ENCODE results near the gene IER3IP1.
"Not testable (repeated sequence)": the region's sequence is repeated elsewhere in the genome, so short reads cannot be mapped to it uniquely, and the experiment has no call there.

IER3IP1 gene

GRCh38 chr18:47158404-47158803, 17.8 kb downstream of the IER3IP1 start:
- peak overlapping the region; percentile 27 for H3K27ac ChIP-seq (ENCODE audit: low read depth, low read length)
- H3K4me3 ChIP-seq (ENCODE audit: low read depth, low read length); H3K9ac ChIP-seq (ENCODE audit: low read depth, low read length); H3K27me3 ChIP-seq (ENCODE audit: control insufficient read depth, insufficient read depth, low read length); H3K9me3 ChIP-seq (ENCODE audit: control insufficient read depth, insufficient read depth, low read length): not testable (repeated sequence)
- H3K36me3 ChIP-seq (ENCODE audit: control insufficient read depth, insufficient read depth, low read length): peaks cover 26% of the 10 kb centered on the region
- H3K4me1 ChIP-seq (ENCODE audit: control insufficient read depth, insufficient read depth, low read length): peaks cover 13% of the 10 kb centered on the region; the same call in 1 of the 2 replicates

- Histone ChIP-seq H3K4me1 (ENCODE audit: control insufficient read depth, insufficient read depth, low read length) (peaks cover 6% of the 10 kb centered on the region), H3K36me3 (ENCODE audit: control insufficient read depth, insufficient read depth, low read length) (peaks cover 25% of the 10 kb centered on the region), H3K27me3 (ENCODE audit: control insufficient read depth, insufficient read depth, low read length) (no peaks in the 10 kb centered on the region), H3K4me3 (ENCODE audit: low read depth, low read length) (peak overlapping the region; percentile 95), H3K9ac (ENCODE audit: low read depth, low read length) (0 out of 2 replicates have a peak overlapping the region, but pooled peaks have one; percentile 80), H3K27ac (ENCODE audit: low read depth, low read length) (no peak overlapping the region), H3K9me3 (ENCODE audit: control insufficient read depth, insufficient read depth, low read length) (no peaks in the 10 kb centered on the region)
Observed at GRCh38 chr18:47151439-47151838, 24.7 kb downstream of the IER3IP1 start.

DNA sequence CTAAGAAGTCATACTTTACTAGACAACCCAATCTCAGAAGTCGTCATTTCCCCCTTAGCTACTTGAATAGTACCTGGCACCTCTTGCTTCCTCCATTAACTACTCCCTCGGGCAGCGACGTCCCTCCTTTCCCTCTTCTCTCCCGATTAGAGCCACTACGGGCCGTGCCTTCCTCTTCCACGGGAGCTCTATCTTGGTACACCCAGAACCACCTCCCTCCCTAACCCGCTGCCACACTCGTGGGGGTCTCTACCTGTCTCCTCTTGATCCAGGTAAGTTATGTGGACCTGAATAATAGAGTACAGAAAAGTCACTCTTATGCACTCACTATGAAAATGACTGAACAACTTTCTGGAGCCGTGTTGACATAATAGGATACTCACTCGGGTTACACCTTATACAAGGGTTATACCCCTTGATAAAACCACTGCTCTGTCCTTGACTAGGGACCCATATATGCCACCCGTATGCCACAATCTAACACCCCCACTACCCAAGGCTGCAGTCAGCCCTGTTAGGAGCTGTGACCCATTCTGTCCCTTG, 25.3 kb downstream of the IER3IP1 start:
- Histone ChIP-seq H3K4me3 (ENCODE audit: low read depth, low read length) (peak overlapping the region; percentile 95), H3K9ac (ENCODE audit: low read depth, low read length) (peak overlapping the region; percentile 80), H3K27me3 (ENCODE audit: control insufficient read depth, insufficient read depth, low read length) (no peaks in the 10 kb centered on the region), H3K27ac (ENCODE audit: low read depth, low read length) (peak overlapping the region; percentile 90), H3K4me1 (ENCODE audit: control insufficient read depth, insufficient read depth, low read length) (peaks cover 6% of the 10 kb centered on the region), H3K36me3 (ENCODE audit: control insufficient read depth, insufficient read depth, low read length) (peaks cover 21% of the 10 kb centered on the region), H3K9me3 (ENCODE audit: control insufficient read depth, insufficient read depth, low read length) (no peaks in the 10 kb centered on the region)

- Histone ChIP-seq H3K27ac (ENCODE audit: low read depth, low read length) (peak within 1 kb of the TSS; percentile 90), H3K4me3 (ENCODE audit: low read depth, low read length) (peak within 1 kb of the TSS; percentile 95), H3K36me3 (ENCODE audit: control insufficient read depth, insufficient read depth, low read length) (peaks cover 15% of the 10 kb centered on the region), H3K4me1 (ENCODE audit: control insufficient read depth, insufficient read depth, low read length) (peaks cover 6% of the 10 kb centered on the region), H3K9ac (ENCODE audit: low read depth, low read length) (peak within 1 kb of the TSS; percentile 80), H3K9me3 (ENCODE audit: control insufficient read depth, insufficient read depth, low read length) (no peaks in the 10 kb centered on the region), H3K27me3 (ENCODE audit: control insufficient read depth, insufficient read depth, low read length) (no peaks in the 10 kb centered on the region)
Observed at GRCh38 chr18:47150029-47150823, 25.9 kb downstream of the IER3IP1 start, which contains the start of gene HDHD2. TSS of gene HDHD2 (minus strand) at chr18:47150500. CDS start at chr18:47136439, 14,061 bp downstream.

- Histone ChIP-seq H3K9ac (ENCODE audit: low read depth, low read length) (peak overlapping the region; percentile 36), H3K27me3 (ENCODE audit: control insufficient read depth, insufficient read depth, low read length) (no peaks in the 10 kb centered on the region), H3K4me3 (ENCODE audit: low read depth, low read length) (peak overlapping the region; percentile 95), H3K9me3 (ENCODE audit: control insufficient read depth, insufficient read depth, low read length) (no peaks in the 10 kb centered on the region), H3K4me1 (ENCODE audit: control insufficient read depth, insufficient read depth, low read length) (peaks cover 6% of the 10 kb centered on the region), H3K36me3 (ENCODE audit: control insufficient read depth, insufficient read depth, low read length) (peaks cover 8% of the 10 kb centered on the region), H3K27ac (ENCODE audit: low read depth, low read length) (peak overlapping the region; percentile 90)
Observed at GRCh38 chr18:47149457-47150028, 26.6 kb downstream of the IER3IP1 start.

DNA sequence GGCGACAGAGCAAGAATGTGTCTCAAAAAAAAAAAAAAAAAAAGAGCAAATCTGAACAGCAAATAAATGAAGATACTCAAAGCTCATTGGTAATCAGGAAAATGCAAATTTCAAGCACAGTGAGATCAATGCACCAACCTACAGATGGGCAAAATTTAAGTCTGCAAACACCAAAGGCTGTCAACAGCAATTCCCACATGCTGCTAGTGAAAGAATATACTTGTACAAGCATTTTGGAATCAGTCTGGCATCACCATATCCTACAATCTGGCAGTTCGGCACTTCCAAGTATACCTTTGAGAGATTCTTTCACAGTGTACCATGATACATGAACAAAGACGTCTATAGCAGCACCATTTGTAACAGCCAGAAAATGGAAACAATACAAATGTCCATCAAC, 30.0 kb downstream of the IER3IP1 start:
- H3K9me3 ChIP-seq (ENCODE audit: control insufficient read depth, insufficient read depth, low read length): no peaks in the 10 kb centered on the region
- H3K9ac ChIP-seq (ENCODE audit: low read depth, low read length): no peak overlapping the region
- no peaks in the 10 kb centered on the region for H3K36me3 ChIP-seq (ENCODE audit: control insufficient read depth, insufficient read depth, low read length)
- H3K27me3 ChIP-seq (ENCODE audit: control insufficient read depth, insufficient read depth, low read length): no peaks in the 10 kb centered on the region
- no peak overlapping the region for H3K4me3 ChIP-seq (ENCODE audit: low read depth, low read length)
- peaks cover 3% of the 10 kb centered on the region; the same call in 1 of the 2 replicates for H3K4me1 ChIP-seq (ENCODE audit: control insufficient read depth, insufficient read depth, low read length)
- no peak overlapping the region for H3K27ac ChIP-seq (ENCODE audit: low read depth, low read length)

DNA sequence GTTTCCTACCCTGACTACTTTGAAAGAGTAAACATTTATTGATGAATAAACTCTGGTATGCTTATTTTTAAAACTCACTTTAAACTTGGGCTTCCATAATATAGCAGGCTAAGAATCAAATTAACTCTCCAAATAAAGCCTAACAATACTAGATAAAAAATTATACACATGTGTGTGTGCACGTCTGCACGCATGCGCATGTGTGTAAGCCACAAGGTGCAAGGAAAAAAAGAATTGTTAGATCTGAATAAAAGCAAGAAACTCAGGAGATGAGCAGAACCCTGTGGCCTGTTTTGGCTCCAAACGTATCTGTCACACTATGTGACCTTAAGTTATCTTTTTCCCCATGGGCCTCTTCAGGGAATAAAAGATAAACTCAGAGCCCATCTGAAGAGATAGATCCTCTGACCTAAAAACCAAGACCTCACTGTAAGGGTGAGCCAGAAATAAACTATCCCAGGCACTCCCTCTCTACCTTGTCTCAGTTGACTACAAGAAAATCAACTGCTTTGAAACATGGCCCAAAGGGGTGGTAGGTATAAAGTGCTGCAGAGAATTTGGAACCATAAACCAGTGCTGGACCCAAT, 32.2 kb downstream of the IER3IP1 start:
- H3K27me3 ChIP-seq (ENCODE audit: control insufficient read depth, insufficient read depth, low read length): no peaks in the 10 kb centered on the region
- no peaks in the 10 kb centered on the region for H3K4me1 ChIP-seq (ENCODE audit: control insufficient read depth, insufficient read depth, low read length)
- no peak overlapping the region for H3K27ac ChIP-seq (ENCODE audit: low read depth, low read length)
- no peaks in the 10 kb centered on the region for H3K36me3 ChIP-seq (ENCODE audit: control insufficient read depth, insufficient read depth, low read length)
- no peak overlapping the region for H3K4me3 ChIP-seq (ENCODE audit: low read depth, low read length)
- no peak overlapping the region for H3K9ac ChIP-seq (ENCODE audit: low read depth, low read length)
- H3K9me3 ChIP-seq (ENCODE audit: control insufficient read depth, insufficient read depth, low read length): no peaks in the 10 kb centered on the region

DNA sequence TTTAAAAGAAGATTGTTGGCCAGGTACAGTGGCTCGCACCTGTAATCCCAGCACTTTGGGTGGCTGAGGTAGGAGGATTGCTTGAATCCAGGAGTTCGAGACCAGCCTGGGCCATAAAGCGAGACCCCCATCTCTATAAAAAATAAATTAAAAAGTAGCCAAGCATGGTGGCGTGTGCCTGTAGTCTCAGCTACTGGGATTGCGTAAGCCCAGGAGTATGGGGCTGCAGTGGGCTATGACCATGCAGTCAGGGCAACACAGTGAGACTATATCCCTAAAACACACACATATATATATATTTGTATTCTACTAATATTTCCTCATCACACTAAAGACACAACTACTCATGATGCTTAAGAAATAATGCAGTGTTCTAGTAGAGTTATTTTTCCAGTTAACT, 33.0 kb downstream of the IER3IP1 start:
- Histone ChIP-seq H3K36me3 (ENCODE audit: control insufficient read depth, insufficient read depth, low read length) (no peaks in the 10 kb centered on the region), H3K9ac (ENCODE audit: low read depth, low read length) (no peak overlapping the region), H3K9me3 (ENCODE audit: control insufficient read depth, insufficient read depth, low read length) (no peaks in the 10 kb centered on the region)

DNA sequence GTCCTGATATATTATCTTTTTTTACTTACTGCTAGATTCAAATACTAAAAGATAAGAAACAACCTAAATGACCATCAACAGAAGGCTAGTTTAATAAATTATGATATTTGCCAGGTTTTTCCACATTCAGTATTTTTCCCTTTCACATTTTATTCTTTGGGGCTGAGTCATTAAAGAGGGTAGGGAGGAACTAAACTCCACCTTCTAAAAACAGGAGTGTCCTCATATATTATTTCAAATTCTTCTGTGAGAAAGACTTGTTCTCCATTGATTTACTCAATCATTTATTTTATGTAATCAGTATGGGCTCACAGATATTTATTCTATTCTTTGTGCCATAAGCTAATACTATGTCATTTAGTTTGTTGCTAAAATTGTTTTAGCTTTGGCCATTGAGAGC, 34.9 kb downstream of the IER3IP1 start:
- Histone ChIP-seq H3K36me3 (ENCODE audit: control insufficient read depth, insufficient read depth, low read length) (peaks cover 7% of the 10 kb centered on the region), H3K27me3 (ENCODE audit: control insufficient read depth, insufficient read depth, low read length) (no peaks in the 10 kb centered on the region), H3K9ac (ENCODE audit: low read depth, low read length) (no peak overlapping the region), H3K4me3 (ENCODE audit: low read depth, low read length) (no peak overlapping the region), H3K27ac (ENCODE audit: low read depth, low read length) (no peak overlapping the region), H3K9me3 (ENCODE audit: control insufficient read depth, insufficient read depth, low read length) (no peaks in the 10 kb centered on the region), H3K4me1 (ENCODE audit: control insufficient read depth, insufficient read depth, low read length) (no peaks in the 10 kb centered on the region)

More for the DNA sequence above, 33.0 kb downstream of the IER3IP1 start:
- H3K4me1 ChIP-seq (ENCODE audit: control insufficient read depth, insufficient read depth, low read length): no peaks in the 10 kb centered on the region
- H3K27me3 ChIP-seq (ENCODE audit: control insufficient read depth, insufficient read depth, low read length): no peaks in the 10 kb centered on the region
- no peak overlapping the region for H3K27ac ChIP-seq (ENCODE audit: low read depth, low read length)
- H3K4me3 ChIP-seq (ENCODE audit: low read depth, low read length): no peak overlapping the region

GRCh38 chr18:47121146-47121545, 55.0 kb downstream of the IER3IP1 start:
- no peak overlapping the region for H3K27ac ChIP-seq (ENCODE audit: low read depth, low read length)
- H3K9me3 ChIP-seq (ENCODE audit: control insufficient read depth, insufficient read depth, low read length): no peaks in the 10 kb centered on the region
- peaks cover 21% of the 10 kb centered on the region for H3K36me3 ChIP-seq (ENCODE audit: control insufficient read depth, insufficient read depth, low read length)
- no peak overlapping the region for H3K4me3 ChIP-seq (ENCODE audit: low read depth, low read length)
- H3K27me3 ChIP-seq (ENCODE audit: control insufficient read depth, insufficient read depth, low read length): no peaks in the 10 kb centered on the region
- peaks cover 2% of the 10 kb centered on the region for H3K4me1 ChIP-seq (ENCODE audit: control insufficient read depth, insufficient read depth, low read length)
- H3K9ac ChIP-seq (ENCODE audit: low read depth, low read length): no peak overlapping the region

DNA sequence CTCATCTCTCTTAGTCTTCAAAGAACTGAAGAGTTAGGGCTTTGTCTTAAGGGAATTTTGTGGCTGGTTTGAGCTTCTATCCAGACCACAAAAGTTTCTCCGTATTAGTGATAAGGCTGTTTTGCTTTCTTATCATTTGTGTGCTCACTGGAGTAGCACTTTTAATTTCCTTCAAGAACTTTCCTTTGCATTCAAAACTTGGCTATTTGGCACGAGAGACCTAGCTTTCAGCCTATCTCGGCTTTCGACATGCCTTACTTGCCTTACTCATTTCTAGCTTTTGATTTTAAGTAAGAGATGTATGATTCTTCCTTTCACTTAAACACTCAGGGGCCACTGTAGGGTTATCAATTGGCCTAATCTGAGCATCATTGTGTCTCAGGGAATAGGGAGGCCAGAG, 55.7 kb downstream of the IER3IP1 start:
- peaks cover 9% of the 10 kb centered on the region for H3K4me1 ChIP-seq (ENCODE audit: control insufficient read depth, insufficient read depth, low read length)
- H3K4me3 ChIP-seq (ENCODE audit: low read depth, low read length): no peak overlapping the region
- H3K27ac ChIP-seq (ENCODE audit: low read depth, low read length): no peak overlapping the region
- H3K9me3 ChIP-seq (ENCODE audit: control insufficient read depth, insufficient read depth, low read length): no peaks in the 10 kb centered on the region
- H3K9ac ChIP-seq (ENCODE audit: low read depth, low read length): no peak overlapping the region
- no peaks in the 10 kb centered on the region for H3K27me3 ChIP-seq (ENCODE audit: control insufficient read depth, insufficient read depth, low read length)
- peaks cover 21% of the 10 kb centered on the region for H3K36me3 ChIP-seq (ENCODE audit: control insufficient read depth, insufficient read depth, low read length)
